Neuronal stem cell (in vitro differentiated cells): ENCODE data around the gene RFPL1.

ENCODE experiments used
- DNase-seq: peaks from one replicate; pipeline ENCODE4 v3.0.0-alpha.2; 2013; ENCODE audit warnings: low spot score
- H2AFZ ChIP-seq: one replicate; pipeline ENCODE4 v1.6.1; 2013; ENCODE audit warnings: mild to moderate bottlenecking, low read length, inconsistent platforms
- H2AK5ac ChIP-seq: 2 replicates; pipeline ENCODE4 v1.6.1; 2013; ENCODE audit warnings: low read depth, mild to moderate bottlenecking, inconsistent platforms, low read length, moderate library complexity, mixed read lengths
- H2BK120ac ChIP-seq: 2 replicates; pipeline ENCODE4 v1.6.1; 2013; ENCODE audit warnings: low read depth, mild to moderate bottlenecking, inconsistent platforms, low read length, moderate library complexity, mixed read lengths
- H2BK12ac ChIP-seq: one replicate; pipeline ENCODE4 v1.6.1; 2013; ENCODE audit warnings: low read length, inconsistent platforms
- H2BK15ac ChIP-seq: 2 replicates; pipeline ENCODE4 v1.6.1; 2013; ENCODE audit warnings: mild to moderate bottlenecking, low read length, inconsistent platforms, mixed read lengths
- H2BK5ac ChIP-seq: one replicate; pipeline ENCODE4 v1.6.1; 2013; ENCODE audit warnings: inconsistent platforms, mild to moderate bottlenecking, low read length, moderate library complexity
- H3K14ac ChIP-seq: one replicate; pipeline ENCODE4 v1.6.1; 2013; ENCODE audit warnings: low read length, inconsistent platforms
- H3K18ac ChIP-seq: 2 replicates; pipeline ENCODE4 v1.6.1; 2013; ENCODE audit warnings: low read length, inconsistent platforms
- H3K23ac ChIP-seq: 2 replicates; pipeline ENCODE4 v1.6.1; 2013; ENCODE audit warnings: low read depth, mild to moderate bottlenecking, mixed read lengths, low read length, inconsistent platforms; ENCODE audit not compliant: poor library complexity
- H3K27ac ChIP-seq: replicated peaks from 3 replicates; pipeline ENCODE4 v1.5.1; 2013; ENCODE audit warnings: low read length, inconsistent platforms
- H3K27me3 ChIP-seq, 3 experiments: 2 replicates each; pipeline ENCODE4 v1.6.1; 2013; ENCODE audit warnings: low read length in 3 of 3, mild to moderate bottlenecking in 2 of 3, inconsistent platforms in 1 of 3, low read depth in 1 of 3, mixed read lengths in 1 of 3, moderate library complexity in 1 of 3; ENCODE audit not compliant: control insufficient read depth in 3 of 3, insufficient read depth in 3 of 3
- H3K36me3 ChIP-seq, 2 donors: replicated peaks in 1 of 2; 2 replicates each; pipeline ENCODE4 v1.6.1; 2013; ENCODE audit warnings: low read length in 2 of 2; ENCODE audit not compliant: control insufficient read depth in 2 of 2, insufficient read depth in 2 of 2
- H3K4ac ChIP-seq: 2 replicates; pipeline ENCODE4 v1.6.1; 2013; ENCODE audit warnings: inconsistent platforms, mild to moderate bottlenecking, low read length, moderate library complexity
- H3K4me1 ChIP-seq, 2 donors: 1 replicate in 1 of 2; 2 replicates in 1 of 2; pipeline ENCODE4 v1.6.1; 2013; ENCODE audit warnings: low read length in 2 of 2, low read depth in 1 of 2; ENCODE audit not compliant: control insufficient read depth in 2 of 2, insufficient read depth in 1 of 2
- H3K4me2 ChIP-seq: one replicate; pipeline ENCODE4 v1.6.1; 2013; ENCODE audit warnings: mild to moderate bottlenecking, low read length, inconsistent platforms; ENCODE audit not compliant: insufficient read depth, poor library complexity, severe bottlenecking
- H3K4me3 ChIP-seq, 2 donors: 2 replicates each; pipeline ENCODE4 v1.5.1; 2013; ENCODE audit warnings: low read length in 2 of 2, mild to moderate bottlenecking in 2 of 2, inconsistent platforms in 1 of 2, moderate library complexity in 1 of 2
- H3K79me1 ChIP-seq: one replicate; pipeline ENCODE4 v1.6.1; 2013; ENCODE audit warnings: low read depth, mild to moderate bottlenecking, inconsistent platforms, low read length, moderate library complexity
- H3K9ac ChIP-seq: one replicate; pipeline ENCODE4 v1.6.1; 2013; ENCODE audit warnings: mild to moderate bottlenecking, low read depth, low read length, inconsistent platforms; ENCODE audit not compliant: poor library complexity
- H3K9me3 ChIP-seq, 2 donors: replicated peaks in 1 of 2; 2 replicates each; pipeline versions ENCODE3 to v1.6.1; 2013; ENCODE audit warnings: low read length in 2 of 2, mild to moderate bottlenecking in 2 of 2, inconsistent platforms in 1 of 2, low read depth in 1 of 2, mixed read lengths in 1 of 2, moderate library complexity in 1 of 2; ENCODE audit not compliant: control insufficient read depth in 2 of 2, insufficient read depth in 1 of 2
- H4K8ac ChIP-seq: one replicate; pipeline ENCODE4 v1.6.1; 2013; ENCODE audit warnings: low read depth, mild to moderate bottlenecking, inconsistent platforms, low read length, moderate library complexity
- H4K91ac ChIP-seq: one replicate; pipeline ENCODE4 v1.6.1; 2013; ENCODE audit warnings: low read length, low read depth, mild to moderate bottlenecking, inconsistent platforms; ENCODE audit not compliant: poor library complexity
- WGBS, 2 donors: extraction: QIAGEN DNeasy Blood & Tissue Kit; methylation state at CpG; one replicate each; pipeline ENCODE4 v1.1.7; 2013; ENCODE audit warnings: missing lambda C conversion rate in 2 of 2, mixed read lengths in 1 of 2; ENCODE audit not compliant: insufficient read length in 2 of 2, insufficient replicate concordance in 1 of 2; ENCODE audit errors: extremely low coverage in 2 of 2; 5-methylcytosine and 5-hydroxymethylcytosine counted together

Gene RFPL1

GRCh38 chr22:29481265-29482000 is 43.0 kb downstream of the RFPL1 start:
- Histone ChIP-seq H2BK15ac (no peak overlapping the region), H4K91ac (no peak overlapping the region), H2BK12ac (no peak overlapping the region), H3K4me1 (peaks cover 15 to 18% of the 10 kb centered on the region in 2 donors), H3K4me3 (peak overlapping the region; percentile 39 to 63), H3K36me3 (peaks cover 0 to 8% of the 10 kb centered on the region in 2 donors), H2AFZ (peak overlapping the region; percentile 86), H3K14ac (no peak overlapping the region), H3K9me3 (peaks cover 0 to 9% of the 10 kb centered on the region in 2 donors), H3K27me3 (peaks cover 20 to 58% (median 46%) of the 10 kb centered on the region in 3 experiments), H3K79me1 (no peaks in the 10 kb centered on the region), H2BK120ac (no peak overlapping the region), H3K4ac (no peak overlapping the region), H4K8ac (no peak overlapping the region), H3K18ac (peak overlapping the region; percentile 52), H2BK5ac (no peak overlapping the region), H3K27ac (no peak overlapping the region), H3K4me2 (peak overlapping the region; percentile 55), H3K9ac (no peak overlapping the region), H2AK5ac (no peak overlapping the region), H3K23ac (peak overlapping the region; percentile 82)
- no CpG with 5 or more reads among the region's 15 CpGs for WGBS, 2 donors
- DNase-seq, result no peak

- DNase-seq, result no peak
- Histone ChIP-seq H3K23ac (no peak overlapping the region), H2BK120ac (no peak overlapping the region), H3K4me1 (peaks cover 15 to 18% of the 10 kb centered on the region in 2 donors), H2BK15ac (no peak overlapping the region), H2BK5ac (no peak overlapping the region), H3K79me1 (no peaks in the 10 kb centered on the region), H2AK5ac (no peak overlapping the region), H3K18ac (no peak overlapping the region), H3K4ac (no peak overlapping the region), H2AFZ (no peak overlapping the region), H2BK12ac (no peak overlapping the region), H3K9me3 (peaks cover 0 to 9% of the 10 kb centered on the region in 2 donors), H3K27me3 (peaks cover 20 to 51% (median 46%) of the 10 kb centered on the region in 3 experiments), H3K36me3 (peaks cover 0 to 8% of the 10 kb centered on the region in 2 donors), H3K27ac (no peak overlapping the region), H3K9ac (no peak overlapping the region), H3K4me2 (no peak overlapping the region), H3K4me3 (no peak overlapping the region), H4K91ac (no peak overlapping the region), H4K8ac (peak overlapping the region; percentile 3), H3K14ac (no peak overlapping the region)
- WGBS, 2 donors, result no CpG with 5 or more reads among the region's 11 CpGs
Measured at GRCh38 chr22:29482253-29482652, 43.9 kb downstream of the RFPL1 start.

GRCh38 chr22:29482726-29483125 is 44.3 kb downstream of the RFPL1 start:
- Histone ChIP-seq H4K8ac (no peak overlapping the region), H3K4me1 (peaks cover 14 to 16% of the 10 kb centered on the region in 2 donors), H3K9ac (no peak overlapping the region), H3K4me3 (no peak overlapping the region), H2BK15ac (no peak overlapping the region), H3K18ac (no peak overlapping the region), H2BK5ac (no peak overlapping the region), H2AK5ac (no peak overlapping the region), H3K27ac (no peak overlapping the region), H3K36me3 (peaks cover 0 to 11% of the 10 kb centered on the region in 2 donors), H3K14ac (no peak overlapping the region), H3K4me2 (no peak overlapping the region), H3K23ac (no peak overlapping the region), H3K9me3 (peaks cover 0 to 9% of the 10 kb centered on the region in 2 donors), H2AFZ (no peak overlapping the region), H3K79me1 (no peaks in the 10 kb centered on the region), H2BK12ac (no peak overlapping the region), H4K91ac (no peak overlapping the region), H2BK120ac (no peak overlapping the region), H3K27me3 (peaks cover 20 to 46% (median 46%) of the 10 kb centered on the region in 3 experiments), H3K4ac (no peak overlapping the region)
- no peak for DNase-seq
- WGBS, 2 donors, result no CpG with 5 or more reads among the region's 7 CpGs

GRCh38 chr22:29483254-29483653 is 44.9 kb downstream of the RFPL1 start:
- Histone ChIP-seq H3K36me3 (peaks cover 0 to 13% of the 10 kb centered on the region in 2 donors), H3K4me2 (no peak overlapping the region), H2BK120ac (no peak overlapping the region), H3K23ac (no peak overlapping the region), H4K8ac (no peak overlapping the region), H3K14ac (peak overlapping the region; percentile 65), H2BK15ac (no peak overlapping the region), H3K27ac (no peak overlapping the region), H2AK5ac (no peak overlapping the region), H3K79me1 (no peaks in the 10 kb centered on the region), H3K4me3 (no peak overlapping the region), H4K91ac (no peak overlapping the region), H3K9ac (no peak overlapping the region), H3K9me3 (peaks cover 0 to 9% of the 10 kb centered on the region in 2 donors), H2AFZ (no peak overlapping the region), H2BK5ac (no peak overlapping the region), H3K4me1 (peaks cover 10 to 12% of the 10 kb centered on the region in 2 donors), H3K27me3 (peaks cover 20 to 43% (median 41%) of the 10 kb centered on the region in 3 experiments), H3K18ac (no peak overlapping the region), H3K4ac (no peak overlapping the region), H2BK12ac (no peak overlapping the region)
- no peak for DNase-seq
- no CpG with 5 or more reads among the region's 13 CpGs for whole genome bisulfite sequencing, 2 donors
